M059J (cell line): ENCODE measurements around the gene LONP1. TPM values are rescaled to one million over a fixed set of nuclear protein-coding genes. Genes with fewer than 3 reads are reported as not detected.

Source experiments
- DNase-seq: peaks from one replicate; pipeline ENCODE4 v3.0.0-alpha.2; 2012; ENCODE audit warnings: low read depth
- total RNA-seq: library from RNA; depleted of rRNA; stranded (reverse); fragments of >200 nt; shearing (Covaris generic); gene quantifications from 2 replicates; pipeline ENCODE4 v1.2.3, GENCODE V29; 2014; rRNA removed

LONP1 gene
- total RNA-seq, 1 experiment from 2014 or later = 71.2 TPM

DNA sequence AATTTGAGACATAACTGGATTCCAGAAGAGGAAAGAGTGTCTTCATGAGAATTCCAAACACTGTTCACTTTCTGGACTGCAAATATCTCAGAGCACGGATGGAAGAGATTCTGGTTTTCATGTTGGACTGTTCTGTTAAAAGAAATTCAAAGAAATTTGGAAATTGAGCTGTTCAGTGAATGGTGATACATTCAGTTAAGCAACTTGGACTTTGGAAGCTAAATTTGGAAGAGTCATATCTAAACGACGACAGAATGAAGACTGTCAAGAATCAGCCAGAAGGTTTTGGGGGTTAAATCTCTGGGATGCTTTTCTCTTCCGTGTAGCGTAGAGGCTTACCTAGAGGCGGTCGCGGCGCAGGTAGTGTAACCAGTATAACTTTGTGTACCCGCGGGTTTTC, 71.5 kb downstream of the LONP1 start:
- DNase-seq = no peak

DNA sequence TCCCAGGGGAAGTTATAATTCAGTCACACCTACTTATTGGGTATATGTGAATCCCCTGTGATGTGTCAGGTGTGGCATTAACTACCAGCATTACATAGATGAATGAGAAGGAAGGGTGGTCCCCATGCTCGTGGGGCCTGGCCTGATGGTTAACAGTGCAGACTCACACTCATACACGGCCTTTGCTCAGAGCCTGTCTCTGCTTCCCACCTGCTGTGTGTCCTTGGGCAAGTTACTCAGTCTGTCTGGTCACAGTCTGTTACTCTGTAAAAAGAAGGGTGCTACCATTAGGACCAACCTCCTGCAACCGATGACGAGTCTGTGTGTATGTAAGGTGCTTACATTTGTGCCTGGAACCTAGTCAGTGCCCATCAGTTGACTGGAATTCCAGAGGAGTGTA, 73.2 kb downstream of the LONP1 start:
- no peak for DNase-seq

DNA sequence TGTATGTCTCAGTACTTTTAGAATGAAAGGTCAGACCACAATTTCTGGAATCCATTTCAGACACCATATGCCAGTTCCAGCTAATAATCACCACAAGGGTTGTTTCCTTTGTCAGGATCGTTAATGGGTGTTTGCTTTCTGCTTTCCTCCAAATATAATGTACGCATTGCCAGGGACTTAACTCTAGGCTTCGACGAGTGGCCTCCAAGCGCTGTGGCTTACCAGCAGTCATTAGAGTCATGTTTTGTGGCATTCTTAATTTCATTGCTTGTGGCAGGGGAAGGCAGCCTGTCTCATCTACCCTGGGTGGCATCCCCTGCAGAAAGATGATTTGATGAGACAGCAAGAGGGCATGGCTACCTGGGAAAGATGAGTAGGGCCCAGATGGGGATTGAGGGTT, 74.5 kb downstream of the LONP1 start:
- DNase-seq = no peak

DNA sequence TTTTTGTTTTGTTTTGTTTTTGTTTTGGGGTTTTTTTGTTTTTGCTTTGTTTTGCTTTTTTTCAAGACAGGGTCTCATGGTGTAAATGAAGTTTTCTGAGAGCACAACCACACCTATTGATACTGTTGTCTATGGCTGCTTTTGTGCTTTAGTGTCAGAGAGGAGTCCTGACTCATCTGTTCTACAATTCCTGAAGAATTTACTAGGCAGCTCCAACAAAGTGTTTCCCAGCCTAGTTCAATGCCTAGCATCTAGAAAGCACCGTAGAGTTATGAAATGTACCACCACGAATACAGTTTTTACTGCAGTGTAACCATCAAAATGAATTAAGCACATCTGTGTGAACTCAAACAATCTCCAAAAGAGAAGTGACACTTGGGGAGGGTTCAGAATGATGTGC, 75.9 kb downstream of the LONP1 start:
- DNase-seq = no peak

GRCh38 chr19:5643060-5643459, 76.9 kb downstream of the LONP1 start:
- DNase-seq = no peak

DNA sequence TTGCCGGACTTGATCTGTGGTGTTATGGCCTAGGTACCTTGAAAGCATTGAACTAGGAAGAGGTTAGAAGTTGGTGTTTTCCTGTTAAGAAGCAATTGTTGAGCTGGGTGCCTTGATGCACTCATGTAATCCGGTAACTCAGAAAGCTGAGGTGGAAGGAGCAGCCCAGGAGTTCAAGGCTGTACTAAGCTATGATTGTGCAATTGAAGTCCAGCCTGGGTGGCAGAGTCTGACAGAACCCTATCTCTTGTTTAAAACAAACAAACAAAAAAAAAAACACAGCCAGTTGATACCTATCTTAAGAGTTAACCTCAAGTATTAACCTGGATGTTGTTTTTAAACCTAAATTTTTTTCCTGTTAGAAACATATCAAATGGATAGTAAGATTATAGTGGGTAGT, 77.7 kb downstream of the LONP1 start:
- no peak for DNase-seq

Other genes with a start within 250 kb of the LONP1 start
- 0.10 and 0.12 TPM in 2 replicates for gene TINCR, start 152.2 kb downstream of the LONP1 start, total RNA-seq
- 12.6 and 21.0 TPM in 2 replicates for gene SAFB2, start 97.4 kb downstream of the LONP1 start, total RNA-seq
- 10.3 and 27.8 TPM in 2 replicates for gene SAFB, start 97.1 kb downstream of the LONP1 start, total RNA-seq
- gene MICOS13, start 39.6 kb downstream of the LONP1 start, total RNA-seq = 46.6 and 47.0 TPM in 2 replicates
- gene HSD11B1L, start 39.1 kb downstream of the LONP1 start, total RNA-seq = 10.7 and 13.7 TPM in 2 replicates
- 734 and 1,196 TPM in 2 replicates for gene RPL36, start 29.9 kb downstream of the LONP1 start, total RNA-seq
- gene CATSPERD, start 491 bp upstream of the LONP1 start, total RNA-seq = not detected in 2 replicates
- 0.07 and 0.34 TPM in 2 replicates for gene PRR22, start 64.6 kb upstream of the LONP1 start, total RNA-seq
- 12.7 and 24.7 TPM in 2 replicates for gene DUS3L, start 71.0 kb upstream of the LONP1 start, total RNA-seq
- gene NRTN, start 84.9 kb upstream of the LONP1 start, total RNA-seq = 0.67 TPM in 1 of 2 replicates, not detected in the other
- gene FUT6, start 119.6 kb upstream of the LONP1 start, total RNA-seq = not detected in 2 replicates
- not detected in 2 replicates for gene FUT3, start 131.3 kb upstream of the LONP1 start, total RNA-seq
- gene FUT5, start 150.4 kb upstream of the LONP1 start, total RNA-seq = not detected in 2 replicates
- gene NDUFA11, start 183.6 kb upstream of the LONP1 start, total RNA-seq = 246 and 328 TPM in 2 replicates
- 1.6 and 4.4 TPM in 2 replicates for gene VMAC, start 184.7 kb upstream of the LONP1 start, total RNA-seq
- 0.96 and 1.3 TPM in 2 replicates for gene CAPS, start 194.1 kb upstream of the LONP1 start, total RNA-seq